ENCODE data around the gene TMEM11. TPM values are rescaled to one million over a fixed set of nuclear protein-coding genes. Genes with fewer than 3 reads are reported as not detected.

TMEM11 gene
- total RNA-seq, 4 donors from 2014 or later, result 19.3 to 26.0 (median 22.5) TPM

GRCh38 chr17:21243516-21244303 lies 29.7 kb upstream of the TMEM11 start:
- no peak for DNase-seq
- Histone ChIP-seq H3K9me3 (no peaks in the 10 kb centered on the region), H3K4me1 (no peaks in the 10 kb centered on the region), H3K27me3 (no peaks in the 10 kb centered on the region), H3K4me3 (no peak overlapping the region), H3K27ac (no peak overlapping the region), H3K36me3 (peaks cover 0 to 6% (median 0%) of the 10 kb centered on the region in 3 donors)
- TF ChIP-seq CTCF (IDR thresholded peaks at IDR 0.05) (no peak), POLR2A (IDR thresholded peaks at IDR 0.05) (no peak)

- no peaks in the 10 kb centered on the region for H3K9me3 ChIP-seq
- H3K4me1 ChIP-seq, result no peaks in the 10 kb centered on the region
- no peak overlapping the region for H3K27ac ChIP-seq
- H3K4me3 ChIP-seq, result no peak overlapping the region
- TF ChIP-seq CTCF (IDR thresholded peaks at IDR 0.05) (no peak), POLR2A (IDR thresholded peaks at IDR 0.05) (no peak)
- DNase-seq, result no peak
- H3K27me3 ChIP-seq, result no peaks in the 10 kb centered on the region
- peaks cover 0 to 6% (median 0%) of the 10 kb centered on the region in 3 donors for H3K36me3 ChIP-seq
Observed at GRCh38 chr17:21242780-21243515, 29.0 kb upstream of the TMEM11 start.

GRCh38 chr17:21242026-21242697 lies 28.2 kb upstream of the TMEM11 start:
- no peak overlapping the region for H3K27ac ChIP-seq
- TF ChIP-seq CTCF (IDR thresholded peaks at IDR 0.05) (no peak), POLR2A (IDR thresholded peaks at IDR 0.05) (no peak)
- H3K4me1 ChIP-seq, result no peaks in the 10 kb centered on the region
- DNase-seq, result no peak
- no peaks in the 10 kb centered on the region for H3K9me3 ChIP-seq
- peaks cover 0 to 6% (median 0%) of the 10 kb centered on the region in 3 donors for H3K36me3 ChIP-seq
- no peak overlapping the region for H3K4me3 ChIP-seq
- H3K27me3 ChIP-seq, result no peaks in the 10 kb centered on the region

GRCh38 chr17:21241564-21241963 lies 27.6 kb upstream of the TMEM11 start:
- Histone ChIP-seq H3K9me3 (no peaks in the 10 kb centered on the region), H3K4me3 (no peak overlapping the region), H3K4me1 (no peaks in the 10 kb centered on the region), H3K27ac (no peak overlapping the region), H3K27me3 (no peaks in the 10 kb centered on the region), H3K36me3 (peaks cover 0 to 6% (median 0%) of the 10 kb centered on the region in 3 donors)
- DNase-seq, result no peak
- TF ChIP-seq CTCF (IDR thresholded peaks at IDR 0.05) (no peak), POLR2A (IDR thresholded peaks at IDR 0.05) (no peak)

- DNase-seq, result no peak
- TF ChIP-seq POLR2A (IDR thresholded peaks at IDR 0.05) (no peak), CTCF (IDR thresholded peaks at IDR 0.05) (no peak)
- Histone ChIP-seq H3K36me3 (peaks cover 0 to 6% (median 0%) of the 10 kb centered on the region in 3 donors), H3K4me1 (no peaks in the 10 kb centered on the region), H3K9me3 (no peaks in the 10 kb centered on the region), H3K27me3 (no peaks in the 10 kb centered on the region), H3K27ac (no peak overlapping the region), H3K4me3 (no peak overlapping the region)
Observed at GRCh38 chr17:21240369-21241055, 26.6 kb upstream of the TMEM11 start.

Data from Peyer's patch (tissue), 4 donors.